Activated CD4-positive, alpha-beta T cell treated with anti-CD3 and anti-CD28 coated beads for 36 hours (primary cell): ENCODE data around the gene DHDDS. TPM values are rescaled to one million over a fixed set of nuclear protein-coding genes. Genes with fewer than 3 reads are reported as not detected.
A peak's percentile ranks its signal among the peaks of the same experiment; 100 is the strongest.
"Not testable (repeated sequence)": the region's sequence is repeated elsewhere in the genome, so short reads cannot be mapped to it uniquely, and the experiment has no call there.

Source experiments
- ATAC-seq: fragments of 200-7000 bp; cut with Tn5 transposase; one replicate; pipeline ENCODE4 v1.10.0; 2021; ENCODE audit warnings: mild to moderate bottlenecking, moderate library complexity
- CTCF ChIA-PET: fragments of 350-600 bp; sonication (Branson Sonifier 250); formaldehyde crosslinking; loops from one replicate; lab custom pipeline; 2021; ENCODE audit warnings: antibody characterized with exemption; lab: Charles Lee
- POLR2A ChIA-PET: fragments of 350-600 bp; sonication (Branson Sonifier 250); formaldehyde crosslinking; loops from one replicate; lab custom pipeline; 2021; ENCODE audit warnings: antibody characterized with exemption, inconsistent platforms; lab: Charles Lee
- DNase-seq: peaks from one replicate; pipeline ENCODE4 v3.0.0-alpha.2; 2020
- H3K27ac Mint-ChIP-seq: one replicate; pipeline ENCODE4 v1.8.0; 2021; ENCODE audit warnings: mixed read lengths
- H3K27me3 Mint-ChIP-seq: one replicate; pipeline ENCODE4 v1.8.0; 2021; ENCODE audit warnings: mixed read lengths
- H3K36me3 Mint-ChIP-seq: one replicate; pipeline ENCODE4 v1.8.0; 2021; ENCODE audit warnings: low read depth, mixed read lengths
- H3K4me1 Mint-ChIP-seq: one replicate; pipeline ENCODE4 v1.8.0; 2021; ENCODE audit warnings: mixed read lengths
- H3K4me3 Mint-ChIP-seq: one replicate; pipeline ENCODE4 v1.8.0; 2021; ENCODE audit warnings: mild to moderate bottlenecking, moderate library complexity, mixed read lengths
- H3K9me3 Mint-ChIP-seq: one replicate; pipeline ENCODE4 v1.8.0; 2021; ENCODE audit warnings: low read depth, mixed read lengths
- intact Hi-C, 2 experiments: fragments of 100-400 bp; cut with DNase I in 1 of 2; cut with micrococcal nuclease in 1 of 2; formaldehyde crosslinking; loops; one replicate each; pipeline versions ENCODE4 v1.14.2 to v1.15.1; 2022 to 2024; cut with DNase I, micrococcal nuclease
- total RNA-seq, 2 experiments: library from RNA; stranded (reverse); gene quantifications; one replicate each; pipeline ENCODE4 v1.2.3, GENCODE V29; 2021

DHDDS gene
- total RNA-seq, 2 experiments from 2014 or later, result 34.1 to 40.7 TPM

- H3K27me3 Mint-ChIP-seq, result no peaks in the 10 kb centered on the region
- peaks cover 5% of the 10 kb centered on the region for H3K36me3 Mint-ChIP-seq
- intact Hi-C loops, result no loop called here
- ChIA-PET POLR2A (interaction anchor here (0.7 kb wide), 1 partner anchor 726 kb away, joined by 3 read pairs; no protein-coding TSS in a partner anchor), CTCF (interaction anchor here (0.5 kb wide), 1 partner anchor 133 kb away, joined by 3 read pairs; no protein-coding TSS in a partner anchor)
- H3K27ac Mint-ChIP-seq, result no peak overlapping the region
- no peak overlapping the region for H3K4me3 Mint-ChIP-seq
- H3K9me3 Mint-ChIP-seq, result no peaks in the 10 kb centered on the region
- H3K4me1 Mint-ChIP-seq, result peaks cover 8% of the 10 kb centered on the region
- ATAC-seq (no peak), DNase-seq (no peak)
Observed at GRCh38 chr1:26496861-26497260, 64.7 kb downstream of the DHDDS start.

DNA sequence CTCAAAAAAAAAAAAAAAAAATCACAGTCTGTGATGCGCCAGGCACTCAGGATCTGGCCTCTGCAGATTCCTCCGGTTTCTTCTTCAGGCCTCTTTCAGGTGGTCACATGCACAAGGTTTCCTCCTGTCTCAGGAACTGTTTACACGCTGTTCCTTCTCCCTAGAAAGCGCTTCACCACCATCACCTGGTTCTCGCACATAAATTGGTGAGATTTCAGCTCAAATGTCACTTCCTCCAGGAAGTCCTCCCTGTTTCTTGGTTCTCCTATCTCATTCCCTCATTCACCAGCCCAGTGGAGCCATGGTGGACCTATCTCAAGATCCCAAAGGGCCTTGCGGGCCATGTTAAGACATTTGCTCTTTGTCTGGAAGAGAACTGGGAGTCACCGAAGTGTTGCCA, 66.8 kb downstream of the DHDDS start:
- DNase-seq, result no peak
- POLR2A ChIA-PET, result no interaction called here
- H3K36me3 Mint-ChIP-seq, result peaks cover 5% of the 10 kb centered on the region
- intact Hi-C loops, result no loop called here
- H3K27ac Mint-ChIP-seq, result no peak overlapping the region
- H3K4me3 Mint-ChIP-seq, result peak overlapping the region; percentile 19
- no peaks in the 10 kb centered on the region for H3K9me3 Mint-ChIP-seq
- H3K4me1 Mint-ChIP-seq, result peaks cover 16% of the 10 kb centered on the region
- CTCF ChIA-PET, result interaction anchor here (0.6 to 3.6 kb wide), 4 partner anchors 9 to 66 kb away, joined by 3 to 22 read pairs (median 8); no protein-coding TSS in a partner anchor
- ATAC-seq, result no peak
- no peaks in the 10 kb centered on the region for H3K27me3 Mint-ChIP-seq

- intact Hi-C loops, result loop anchor here (1.0 to 10.0 kb wide), 18 partner anchors 27 to 734 kb away; partner anchors contain the start of genes DHDDS (in 2 of the 2), GPATCH3 (in 1 of the 2), NUDC (in 1 of the 2) and PDIK1L (in 1 of the 2)
- H3K4me1 Mint-ChIP-seq, result peaks cover 16% of the 10 kb centered on the region
- DNase-seq, result peak; percentile 95
- CTCF ChIA-PET, result interaction anchor here (0.5 to 3.6 kb wide), 33 partner anchors 11 to 625 kb away, joined by 3 to 22 read pairs (median 4); partner anchors contain the start of genes HMGN2 and SH3BGRL3
- H3K27me3 Mint-ChIP-seq, result no peaks in the 10 kb centered on the region
- H3K36me3 Mint-ChIP-seq, result peaks cover 5% of the 10 kb centered on the region
- peak; percentile 77 for ATAC-seq
- H3K27ac Mint-ChIP-seq, result peak overlapping the region; percentile 94
- H3K9me3 Mint-ChIP-seq, result no peaks in the 10 kb centered on the region
- POLR2A ChIA-PET, result interaction anchor here (0.7 to 2.5 kb wide), 14 partner anchors 24 to 598 kb away, joined by 3 to 11 read pairs (median 3); partner anchors contain the start of genes DHDDS and GPN2
- H3K4me3 Mint-ChIP-seq, result peak overlapping the region; percentile 88
Observed at GRCh38 chr1:26500488-26501175, 68.5 kb downstream of the DHDDS start.

DNA sequence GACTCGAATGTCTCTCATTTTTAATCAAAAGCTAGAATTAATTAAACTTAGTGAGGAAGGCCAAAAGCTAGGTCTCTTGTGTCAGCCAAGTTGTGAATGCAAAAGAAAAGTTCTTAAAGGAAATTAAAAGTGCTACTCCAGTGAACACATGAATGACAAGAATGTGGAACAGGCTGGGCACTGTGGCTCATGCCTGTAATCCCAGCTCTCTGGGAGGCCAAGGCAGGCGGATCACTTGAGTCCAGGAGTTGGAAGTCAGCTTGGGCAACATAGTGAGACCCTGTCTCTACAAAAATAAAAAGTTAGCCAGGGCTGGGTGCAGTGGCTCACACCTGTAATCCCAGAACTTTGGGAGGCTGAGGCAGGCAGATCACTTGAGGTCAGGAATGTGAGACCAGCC, 78.6 kb downstream of the DHDDS start:
- H3K4me1 Mint-ChIP-seq, ATAC-seq, H3K27me3 Mint-ChIP-seq, H3K36me3 Mint-ChIP-seq, intact Hi-C loops, H3K9me3 Mint-ChIP-seq, H3K27ac Mint-ChIP-seq, POLR2A ChIA-PET, DNase-seq, H3K4me3 Mint-ChIP-seq: not testable (repeated sequence)
- CTCF ChIA-PET, result interaction anchor here (0.5 to 1.2 kb wide), 4 partner anchors 9 to 156 kb away, joined by 3 to 4 read pairs (median 3); no protein-coding TSS in a partner anchor

DNA sequence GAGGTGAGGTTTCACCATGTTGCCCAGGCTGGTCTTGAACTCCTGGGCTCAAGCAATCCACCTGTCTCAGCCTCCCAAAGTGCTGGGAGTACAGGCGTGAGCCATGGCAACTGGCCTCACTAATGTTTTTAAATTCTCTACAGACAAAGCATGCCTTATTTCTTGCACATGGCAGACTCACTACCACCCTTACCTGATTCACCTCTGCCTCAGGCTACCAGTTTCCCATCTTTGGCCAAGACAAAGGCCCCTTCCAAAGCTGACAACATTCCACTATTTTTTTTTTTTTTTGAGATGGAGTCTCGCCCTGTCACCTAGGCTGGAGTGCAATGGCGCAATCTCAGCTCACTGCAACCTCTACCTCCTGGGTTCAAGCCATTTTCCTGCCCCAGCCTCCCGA, 83.7 kb downstream of the DHDDS start:
- intact Hi-C loops, H3K27ac Mint-ChIP-seq, H3K36me3 Mint-ChIP-seq, H3K4me3 Mint-ChIP-seq, POLR2A ChIA-PET, H3K27me3 Mint-ChIP-seq, DNase-seq, ATAC-seq, H3K9me3 Mint-ChIP-seq, H3K4me1 Mint-ChIP-seq: not testable (repeated sequence)
- CTCF ChIA-PET, result interaction anchor here (1.1 to 1.3 kb wide), 2 partner anchors 12 to 16 kb away, joined by 3 to 4 read pairs; no protein-coding TSS in a partner anchor

GRCh38 chr1:26516987-26517765, 85.1 kb downstream of the DHDDS start:
- no peaks in the 10 kb centered on the region for H3K9me3 Mint-ChIP-seq
- H3K27ac Mint-ChIP-seq, result no peak overlapping the region
- DNase-seq, result no peak
- no peak overlapping the region for H3K4me3 Mint-ChIP-seq
- POLR2A ChIA-PET, result no interaction called here
- CTCF ChIA-PET, result interaction anchor here (0.6 to 0.8 kb wide), 3 partner anchors 18 to 636 kb away, joined by 3 read pairs; no protein-coding TSS in a partner anchor
- no peaks in the 10 kb centered on the region for H3K36me3 Mint-ChIP-seq
- no peak for ATAC-seq
- no peaks in the 10 kb centered on the region for H3K4me1 Mint-ChIP-seq
- H3K27me3 Mint-ChIP-seq, result peaks cover 2% of the 10 kb centered on the region
- intact Hi-C loops, result no loop called here

DNA sequence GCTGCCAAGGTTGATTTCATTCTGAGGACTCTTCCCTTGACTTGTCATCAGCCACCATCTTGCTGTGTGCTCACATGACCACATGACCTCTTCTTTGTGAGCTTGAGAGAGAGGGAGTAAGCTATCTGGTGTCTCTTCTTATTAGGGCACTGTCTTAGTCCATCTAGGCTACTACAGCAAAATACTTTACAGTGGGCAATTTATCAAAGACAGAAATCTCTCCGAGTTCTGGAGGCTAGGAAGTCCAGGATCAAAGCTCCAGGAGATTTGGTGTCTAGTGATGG, 85.6 kb downstream of the DHDDS start:
- intact Hi-C loops, result no loop called here

GRCh38 chr1:26518355-26518754, 86.2 kb downstream of the DHDDS start:
- Mint-ChIP-seq H3K27ac (no peak overlapping the region), H3K9me3 (no peaks in the 10 kb centered on the region), H3K36me3 (no peaks in the 10 kb centered on the region), H3K27me3 (peaks cover 2% of the 10 kb centered on the region), H3K4me1 (no peaks in the 10 kb centered on the region), H3K4me3 (no peak overlapping the region)
- POLR2A ChIA-PET, result no interaction called here
- ATAC-seq, result no peak
- intact Hi-C loops, result no loop called here
- DNase-seq, result no peak
- CTCF ChIA-PET, result interaction anchor here (1.0 to 1.1 kb wide), 2 partner anchors 10 to 20 kb away, joined by 3 read pairs; no protein-coding TSS in a partner anchor

More for the DNA sequence above, 85.6 kb downstream of the DHDDS start:
- H3K36me3 Mint-ChIP-seq, result no peaks in the 10 kb centered on the region
- ChIA-PET CTCF (interaction anchor here (0.6 to 1.1 kb wide), 4 partner anchors 11 to 23 kb away, joined by 3 read pairs; no protein-coding TSS in a partner anchor), POLR2A (no interaction called here)
- DNase-seq (no peak), ATAC-seq (no peak)
- H3K27ac Mint-ChIP-seq, result no peak overlapping the region
- no peaks in the 10 kb centered on the region for H3K9me3 Mint-ChIP-seq
- no peaks in the 10 kb centered on the region for H3K4me1 Mint-ChIP-seq
- H3K27me3 Mint-ChIP-seq, result peaks cover 2% of the 10 kb centered on the region
- H3K4me3 Mint-ChIP-seq, result no peak overlapping the region

GRCh38 chr1:26520339-26520738, 88.2 kb downstream of the DHDDS start:
- Mint-ChIP-seq H3K36me3 (no peaks in the 10 kb centered on the region), H3K27me3 (peaks cover 2% of the 10 kb centered on the region), H3K4me3 (no peak overlapping the region), H3K4me1 (peaks cover 5% of the 10 kb centered on the region), H3K27ac (no peak overlapping the region), H3K9me3 (no peaks in the 10 kb centered on the region)
- intact Hi-C loops, result no loop called here
- ChIA-PET POLR2A (no interaction called here), CTCF (interaction anchor here (0.7 to 1.2 kb wide), 2 partner anchors 12 to 246 kb away, joined by 3 read pairs; no protein-coding TSS in a partner anchor)
- no peak for DNase-seq
- ATAC-seq, result no peak
